Measurements from ENCODE around the gene COL23A1.

DNA sequence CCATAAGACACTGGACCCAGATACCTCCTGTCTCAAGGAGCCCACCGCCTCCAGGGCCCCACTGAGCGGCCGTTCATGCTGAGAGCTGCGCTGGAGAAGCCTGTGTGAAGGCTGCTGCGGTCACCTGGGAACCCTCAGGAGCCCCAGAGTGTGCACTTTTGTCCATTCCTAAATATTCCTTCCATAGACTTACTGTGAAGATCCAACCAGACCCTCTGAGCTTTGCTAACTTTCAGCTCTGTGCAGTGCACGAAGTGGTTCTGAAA, 119.5 kb downstream of the COL23A1 start:
- TF ChIP-seq EZH2 (IDR thresholded peaks at IDR 0.05) (no peak), POLR2AphosphoS5 (IDR thresholded peaks at IDR 0.05; ENCODE audit: borderline replicate concordance, low read depth, low read length) (no peak)

Measured in SK-N-MC (cell line).